ENCODE results near the gene BNIP3. TPM values are rescaled to one million over a fixed set of nuclear protein-coding genes. Genes with fewer than 3 reads are reported as not detected.

BNIP3 gene
- total and polyA plus RNA-seq, 4 donors = 36.8 to 151 (median 114) TPM

DNA sequence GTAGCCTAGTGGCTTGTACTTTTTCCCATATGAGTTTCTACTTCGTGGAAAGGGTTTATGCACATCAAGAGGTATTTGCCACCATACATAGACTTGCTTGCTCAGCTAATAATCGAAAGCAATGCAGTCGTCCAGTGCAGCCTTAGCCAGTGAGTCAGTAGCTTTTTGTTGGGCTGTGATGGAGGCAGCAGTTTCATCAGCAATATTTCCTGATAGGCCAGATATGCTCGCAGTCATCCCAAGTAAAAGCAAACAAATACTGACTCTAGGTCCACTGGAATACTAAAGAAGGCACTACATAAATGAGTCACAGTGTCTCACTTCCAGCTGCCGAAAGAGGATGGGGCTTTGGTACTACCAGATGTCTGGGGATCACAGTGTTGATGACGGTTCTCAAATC, 2.1 kb upstream of the BNIP3 start:
- WGBS = 76% methylated on average over 6 of the region's 6 CpGs

More for the DNA sequence above, 2.1 kb upstream of the BNIP3 start:
- no peaks in the 10 kb centered on the region for H3K9me3 ChIP-seq (ENCODE audit: control insufficient read depth in 4 of 4, low read length in 3 of 4)
- H3K36me3 ChIP-seq (ENCODE audit: control insufficient read depth in 4 of 4, insufficient read depth in 3 of 4, low read depth in 1 of 4, low read length in 3 of 4) = no peaks in the 10 kb centered on the region
- DNase-seq (ENCODE audit: low spot score) = no peak
- H3K4me1 ChIP-seq (ENCODE audit: control insufficient read depth in 4 of 4, insufficient read depth in 4 of 4, low read length in 3 of 4) = peaks cover 2 to 21% (median 11%) of the 10 kb centered on the region in 4 donors
- TF ChIP-seq EGR1 (IDR thresholded peaks at IDR 0.05; ENCODE audit: low read depth in 2 of 2) = no peak
- TF ChIP-seq, protein P1, sequence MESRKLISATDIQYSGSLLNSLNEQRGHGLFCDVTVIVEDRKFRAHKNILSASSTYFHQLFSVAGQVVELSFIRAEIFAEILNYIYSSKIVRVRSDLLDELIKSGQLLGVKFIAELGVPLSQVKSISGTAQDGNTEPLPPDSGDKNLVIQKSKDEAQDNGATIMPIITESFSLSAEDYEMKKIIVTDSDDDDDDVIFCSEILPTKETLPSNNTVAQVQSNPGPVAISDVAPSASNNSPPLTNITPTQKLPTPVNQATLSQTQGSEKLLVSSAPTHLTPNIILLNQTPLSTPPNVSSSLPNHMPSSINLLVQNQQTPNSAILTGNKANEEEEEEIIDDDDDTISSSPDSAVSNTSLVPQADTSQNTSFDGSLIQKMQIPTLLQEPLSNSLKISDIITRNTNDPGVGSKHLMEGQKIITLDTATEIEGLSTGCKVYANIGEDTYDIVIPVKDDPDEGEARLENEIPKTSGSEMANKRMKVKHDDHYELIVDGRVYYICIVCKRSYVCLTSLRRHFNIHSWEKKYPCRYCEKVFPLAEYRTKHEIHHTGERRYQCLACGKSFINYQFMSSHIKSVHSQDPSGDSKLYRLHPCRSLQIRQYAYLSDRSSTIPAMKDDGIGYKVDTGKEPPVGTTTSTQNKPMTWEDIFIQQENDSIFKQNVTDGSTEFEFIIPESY (IDR thresholded peaks at IDR 0.05) = no peak
- TF ChIP-seq HNF4A (conservative IDR thresholded peaks at IDR 0.05) = no peak
- TF ChIP-seq, protein P2, sequence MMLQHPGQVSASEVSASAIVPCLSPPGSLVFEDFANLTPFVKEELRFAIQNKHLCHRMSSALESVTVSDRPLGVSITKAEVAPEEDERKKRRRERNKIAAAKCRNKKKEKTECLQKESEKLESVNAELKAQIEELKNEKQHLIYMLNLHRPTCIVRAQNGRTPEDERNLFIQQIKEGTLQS (IDR thresholded peaks at IDR 0.05) = no peak
- TF ChIP-seq HNF4G (IDR thresholded peaks at IDR 0.05) = no peak
- TF ChIP-seq NR2F2 (IDR thresholded peaks at IDR 0.05) = no peak
- no peak for TF ChIP-seq RAD21 (IDR thresholded peaks at IDR 0.05)
- no peak for TF ChIP-seq TAF1 (conservative IDR thresholded peaks at IDR 0.05)
- TF ChIP-seq YY1 (IDR thresholded peaks at IDR 0.05) = no peak
- TF ChIP-seq, protein P3, sequence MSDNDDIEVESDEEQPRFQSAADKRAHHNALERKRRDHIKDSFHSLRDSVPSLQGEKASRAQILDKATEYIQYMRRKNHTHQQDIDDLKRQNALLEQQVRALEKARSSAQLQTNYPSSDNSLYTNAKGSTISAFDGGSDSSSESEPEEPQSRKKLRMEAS (IDR thresholded peaks at IDR 0.05) = no peak
- TF ChIP-seq FOXA2 (IDR thresholded peaks at IDR 0.05) = no peak
- TF ChIP-seq, protein P4, sequence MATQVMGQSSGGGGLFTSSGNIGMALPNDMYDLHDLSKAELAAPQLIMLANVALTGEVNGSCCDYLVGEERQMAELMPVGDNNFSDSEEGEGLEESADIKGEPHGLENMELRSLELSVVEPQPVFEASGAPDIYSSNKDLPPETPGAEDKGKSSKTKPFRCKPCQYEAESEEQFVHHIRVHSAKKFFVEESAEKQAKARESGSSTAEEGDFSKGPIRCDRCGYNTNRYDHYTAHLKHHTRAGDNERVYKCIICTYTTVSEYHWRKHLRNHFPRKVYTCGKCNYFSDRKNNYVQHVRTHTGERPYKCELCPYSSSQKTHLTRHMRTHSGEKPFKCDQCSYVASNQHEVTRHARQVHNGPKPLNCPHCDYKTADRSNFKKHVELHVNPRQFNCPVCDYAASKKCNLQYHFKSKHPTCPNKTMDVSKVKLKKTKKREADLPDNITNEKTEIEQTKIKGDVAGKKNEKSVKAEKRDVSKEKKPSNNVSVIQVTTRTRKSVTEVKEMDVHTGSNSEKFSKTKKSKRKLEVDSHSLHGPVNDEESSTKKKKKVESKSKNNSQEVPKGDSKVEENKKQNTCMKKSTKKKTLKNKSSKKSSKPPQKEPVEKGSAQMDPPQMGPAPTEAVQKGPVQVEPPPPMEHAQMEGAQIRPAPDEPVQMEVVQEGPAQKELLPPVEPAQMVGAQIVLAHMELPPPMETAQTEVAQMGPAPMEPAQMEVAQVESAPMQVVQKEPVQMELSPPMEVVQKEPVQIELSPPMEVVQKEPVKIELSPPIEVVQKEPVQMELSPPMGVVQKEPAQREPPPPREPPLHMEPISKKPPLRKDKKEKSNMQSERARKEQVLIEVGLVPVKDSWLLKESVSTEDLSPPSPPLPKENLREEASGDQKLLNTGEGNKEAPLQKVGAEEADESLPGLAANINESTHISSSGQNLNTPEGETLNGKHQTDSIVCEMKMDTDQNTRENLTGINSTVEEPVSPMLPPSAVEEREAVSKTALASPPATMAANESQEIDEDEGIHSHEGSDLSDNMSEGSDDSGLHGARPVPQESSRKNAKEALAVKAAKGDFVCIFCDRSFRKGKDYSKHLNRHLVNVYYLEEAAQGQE (IDR thresholded peaks at IDR 0.05) = no peak
- no peak for TF ChIP-seq GABPA (IDR thresholded peaks at IDR 0.05 in 1 of 2, conservative IDR thresholded peaks at IDR 0.05 in 1 of 2)
- TF ChIP-seq FOXA1 (IDR thresholded peaks at IDR 0.05) = no peak
- TF ChIP-seq JUND (IDR thresholded peaks at IDR 0.05) = no peak
- TF ChIP-seq RXRA (IDR thresholded peaks at IDR 0.05) = no peak
- TF ChIP-seq SP1 (IDR thresholded peaks at IDR 0.05) = no peak
- TF ChIP-seq CTCF (IDR thresholded peaks at IDR 0.05; ENCODE audit: low read depth, low read length, missing input control) = no peak
- H3K4me3 ChIP-seq (ENCODE audit: low read depth in 1 of 3, low read length in 3 of 3) = no peak overlapping the region
- H3K9ac ChIP-seq (ENCODE audit: low read depth in 1 of 2, low read length in 2 of 2) = no peak overlapping the region
- no peaks in the 10 kb centered on the region for H3K27me3 ChIP-seq (ENCODE audit: control insufficient read depth in 4 of 4, insufficient read depth in 4 of 4, low read length in 3 of 4)
- no peak overlapping the region for H3K27ac ChIP-seq (ENCODE audit: low read depth in 1 of 2, low read length in 2 of 2)

Measured in liver (tissue), 9 donors.